ENCODE measurements around the gene TAPT1. TPM values are rescaled to one million over a fixed set of nuclear protein-coding genes. Genes with fewer than 3 reads are reported as not detected.
A peak's percentile ranks its signal among the peaks of the same experiment; 100 is the strongest.

The TAPT1 gene
- total RNA-seq, 2 donors from 2014 or later, result 19.7 to 21.1 TPM

DNA sequence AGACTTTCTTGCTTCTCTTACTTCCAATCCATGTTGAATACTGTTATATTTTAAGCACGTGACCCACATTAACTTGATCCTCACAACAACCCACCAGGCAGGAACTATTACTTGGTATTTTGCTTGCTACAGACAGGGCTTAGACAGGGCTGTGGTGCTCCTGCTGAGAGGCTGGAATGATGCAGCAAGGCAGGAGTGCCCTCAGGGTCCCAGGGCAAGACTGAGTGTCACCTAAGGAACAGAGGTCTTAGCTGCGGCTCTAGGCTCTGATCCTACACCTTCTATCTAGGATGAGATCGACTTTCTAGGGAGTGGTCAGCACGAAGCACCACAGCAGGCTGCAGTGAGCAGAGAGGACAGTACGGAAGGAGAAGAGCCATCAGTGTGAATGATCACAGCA lies 20.0 kb downstream of the TAPT1 start:
- Histone ChIP-seq H3K4me3 (no peak overlapping the region), H3K36me3 (peaks cover 5% of the 10 kb centered on the region), H3K4me1 (peaks cover 0 to 4% of the 10 kb centered on the region in 2 donors), H3K9me3 (no peaks in the 10 kb centered on the region), H3K27me3 (no peaks in the 10 kb centered on the region), H3K27ac (no peak overlapping the region)
- DNase-seq (ENCODE audit: low spot score), result no peak
- TF ChIP-seq, protein P1, sequence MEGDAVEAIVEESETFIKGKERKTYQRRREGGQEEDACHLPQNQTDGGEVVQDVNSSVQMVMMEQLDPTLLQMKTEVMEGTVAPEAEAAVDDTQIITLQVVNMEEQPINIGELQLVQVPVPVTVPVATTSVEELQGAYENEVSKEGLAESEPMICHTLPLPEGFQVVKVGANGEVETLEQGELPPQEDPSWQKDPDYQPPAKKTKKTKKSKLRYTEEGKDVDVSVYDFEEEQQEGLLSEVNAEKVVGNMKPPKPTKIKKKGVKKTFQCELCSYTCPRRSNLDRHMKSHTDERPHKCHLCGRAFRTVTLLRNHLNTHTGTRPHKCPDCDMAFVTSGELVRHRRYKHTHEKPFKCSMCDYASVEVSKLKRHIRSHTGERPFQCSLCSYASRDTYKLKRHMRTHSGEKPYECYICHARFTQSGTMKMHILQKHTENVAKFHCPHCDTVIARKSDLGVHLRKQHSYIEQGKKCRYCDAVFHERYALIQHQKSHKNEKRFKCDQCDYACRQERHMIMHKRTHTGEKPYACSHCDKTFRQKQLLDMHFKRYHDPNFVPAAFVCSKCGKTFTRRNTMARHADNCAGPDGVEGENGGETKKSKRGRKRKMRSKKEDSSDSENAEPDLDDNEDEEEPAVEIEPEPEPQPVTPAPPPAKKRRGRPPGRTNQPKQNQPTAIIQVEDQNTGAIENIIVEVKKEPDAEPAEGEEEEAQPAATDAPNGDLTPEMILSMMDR (IDR thresholded peaks at IDR 0.05), result no peak

DNA sequence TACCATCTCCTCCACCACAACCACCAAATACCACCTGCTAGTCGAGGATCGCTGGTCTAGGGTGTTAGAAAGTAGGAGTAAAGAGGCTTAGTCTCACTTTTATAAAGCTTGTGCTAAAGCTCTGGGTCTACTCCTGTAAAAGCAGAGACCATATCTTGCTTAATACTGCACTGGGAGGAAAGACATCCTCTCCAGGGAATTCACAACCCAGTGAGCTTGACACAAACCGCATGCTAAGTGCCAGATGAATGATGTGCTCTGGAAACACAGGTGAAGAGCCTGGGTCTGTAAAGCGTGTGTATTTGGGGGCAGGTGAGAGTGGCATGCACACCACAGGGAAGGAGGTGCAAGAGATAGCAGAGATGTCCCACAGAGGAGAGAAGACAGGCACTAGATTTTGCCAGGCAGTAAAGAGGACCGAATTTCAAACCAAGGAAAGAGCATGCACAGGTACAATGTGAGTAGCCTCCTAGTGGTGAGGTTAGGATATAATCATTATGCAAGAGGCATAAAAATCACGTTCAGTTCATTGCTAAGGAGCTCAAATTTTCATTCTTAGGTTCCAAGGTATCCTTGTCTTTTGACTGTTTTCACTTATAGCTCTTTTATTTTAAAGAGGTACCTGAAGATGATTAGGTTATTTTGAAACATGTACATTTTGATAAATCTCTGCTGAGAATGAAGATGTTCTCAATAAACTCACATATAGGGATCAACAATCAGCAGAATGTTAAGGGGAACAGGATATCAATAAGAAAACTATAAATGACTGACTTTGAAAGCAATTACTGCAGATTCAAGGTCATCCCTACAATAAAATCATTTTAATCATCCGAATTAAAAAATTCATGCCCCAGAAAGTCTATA lies 20.7 kb downstream of the TAPT1 start:
- Histone ChIP-seq H3K36me3 (peaks cover 5% of the 10 kb centered on the region), H3K4me3 (no peak overlapping the region), H3K9me3 (no peaks in the 10 kb centered on the region), H3K27me3 (no peaks in the 10 kb centered on the region), H3K4me1 (peaks cover 0 to 4% of the 10 kb centered on the region in 2 donors), H3K27ac (no peak overlapping the region)
- no peak for DNase-seq (ENCODE audit: low spot score)
- TF ChIP-seq, protein P1 (IDR thresholded peaks at IDR 0.05), result peak; percentile 41 to 60

DNA sequence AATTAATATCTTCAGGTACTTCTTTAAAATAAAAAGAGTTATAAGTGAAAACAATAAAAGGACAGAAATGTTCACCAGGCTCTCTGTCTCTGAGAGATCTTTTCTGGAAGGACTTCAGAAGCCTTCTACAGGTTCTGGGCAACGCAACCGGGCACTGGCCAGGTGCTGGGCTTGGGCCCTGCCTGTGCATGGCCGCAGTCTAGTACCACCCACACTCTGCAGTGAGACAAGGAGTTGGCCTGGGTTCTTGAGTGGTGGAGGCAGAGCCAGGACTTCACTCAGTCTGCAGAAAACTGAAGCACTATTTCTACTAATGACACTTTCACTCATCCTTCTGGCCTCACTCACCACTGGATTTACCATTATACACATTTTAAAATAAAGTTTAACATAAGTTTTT lies 21.8 kb downstream of the TAPT1 start:
- TF ChIP-seq, protein P1 (IDR thresholded peaks at IDR 0.05), result no peak

DNA sequence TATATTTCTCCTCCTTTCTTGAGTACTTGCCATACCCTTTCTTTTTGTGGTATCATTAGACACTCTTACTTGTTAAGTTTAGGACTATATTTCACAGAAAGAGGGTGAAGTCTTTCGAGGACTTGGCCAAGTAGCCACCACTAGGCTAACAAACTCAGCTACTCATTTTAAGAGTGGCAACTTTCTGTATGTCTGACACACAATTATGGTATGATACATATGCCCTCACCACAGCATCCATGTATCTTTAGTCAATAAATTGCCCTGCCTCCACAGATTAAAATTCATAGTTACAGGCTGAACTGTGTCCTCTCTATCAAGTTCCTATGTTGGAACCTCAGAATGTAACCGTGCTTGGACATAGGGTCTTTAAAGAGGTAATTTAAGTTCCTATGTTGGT lies 23.2 kb downstream of the TAPT1 start:
- Histone ChIP-seq H3K4me3 (no peak overlapping the region), H3K27ac (no peak overlapping the region), H3K36me3 (peaks cover 5% of the 10 kb centered on the region), H3K4me1 (peaks cover 0 to 14% of the 10 kb centered on the region in 2 donors), H3K27me3 (no peaks in the 10 kb centered on the region), H3K9me3 (no peaks in the 10 kb centered on the region)
- TF ChIP-seq, protein P1 (IDR thresholded peaks at IDR 0.05), result no peak
- no peak for DNase-seq (ENCODE audit: low spot score)

More for the DNA sequence above, 21.8 kb downstream of the TAPT1 start:
- peaks cover 0 to 4% of the 10 kb centered on the region in 2 donors for H3K4me1 ChIP-seq
- no peaks in the 10 kb centered on the region for H3K27me3 ChIP-seq
- DNase-seq (ENCODE audit: low spot score), result no peak
- H3K4me3 ChIP-seq, result no peak overlapping the region
- H3K36me3 ChIP-seq, result peaks cover 5% of the 10 kb centered on the region
- no peak overlapping the region for H3K27ac ChIP-seq
- H3K9me3 ChIP-seq, result no peaks in the 10 kb centered on the region

DNA sequence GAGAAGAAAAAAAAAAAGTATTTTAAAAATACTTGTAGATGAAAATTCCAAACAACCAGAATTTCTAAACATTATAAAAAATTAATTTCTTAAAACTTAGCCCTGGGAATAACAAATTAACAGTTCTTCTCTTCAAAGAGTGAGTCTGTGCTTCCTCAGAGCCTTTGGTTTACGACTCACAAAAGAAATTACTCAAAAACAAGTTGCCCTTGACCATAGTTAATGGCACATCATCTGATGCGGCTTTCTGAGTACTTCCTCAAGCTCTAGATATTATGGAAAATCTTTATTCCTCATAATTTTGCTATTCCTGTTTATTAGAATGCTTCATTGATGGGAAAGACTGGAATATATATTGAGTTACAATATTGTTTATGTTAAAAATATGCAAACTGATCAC lies 23.7 kb downstream of the TAPT1 start:
- peaks cover 0 to 18% of the 10 kb centered on the region in 2 donors for H3K4me1 ChIP-seq
- no peaks in the 10 kb centered on the region for H3K9me3 ChIP-seq
- no peak overlapping the region for H3K4me3 ChIP-seq
- TF ChIP-seq, protein P1 (IDR thresholded peaks at IDR 0.05), result no peak
- H3K27ac ChIP-seq, result no peak overlapping the region
- H3K27me3 ChIP-seq, result no peaks in the 10 kb centered on the region
- peaks cover 5% of the 10 kb centered on the region for H3K36me3 ChIP-seq
- DNase-seq (ENCODE audit: low spot score), result no peak
